GM19452 (cell line): Measurements from ENCODE around the gene ZBTB16.

ENCODE experiments used
- ATAC-seq: cut with Tn5 transposase; IDR thresholded peaks from one replicate; pipeline ENCODE4 v1.9.1; 2021; ENCODE audit not compliant: unreplicated experiment

The ZBTB16 gene

GRCh38 chr11:114179234-114179941 lies 119.9 kb downstream of the ZBTB16 start:
- ATAC-seq, result no peak

DNA sequence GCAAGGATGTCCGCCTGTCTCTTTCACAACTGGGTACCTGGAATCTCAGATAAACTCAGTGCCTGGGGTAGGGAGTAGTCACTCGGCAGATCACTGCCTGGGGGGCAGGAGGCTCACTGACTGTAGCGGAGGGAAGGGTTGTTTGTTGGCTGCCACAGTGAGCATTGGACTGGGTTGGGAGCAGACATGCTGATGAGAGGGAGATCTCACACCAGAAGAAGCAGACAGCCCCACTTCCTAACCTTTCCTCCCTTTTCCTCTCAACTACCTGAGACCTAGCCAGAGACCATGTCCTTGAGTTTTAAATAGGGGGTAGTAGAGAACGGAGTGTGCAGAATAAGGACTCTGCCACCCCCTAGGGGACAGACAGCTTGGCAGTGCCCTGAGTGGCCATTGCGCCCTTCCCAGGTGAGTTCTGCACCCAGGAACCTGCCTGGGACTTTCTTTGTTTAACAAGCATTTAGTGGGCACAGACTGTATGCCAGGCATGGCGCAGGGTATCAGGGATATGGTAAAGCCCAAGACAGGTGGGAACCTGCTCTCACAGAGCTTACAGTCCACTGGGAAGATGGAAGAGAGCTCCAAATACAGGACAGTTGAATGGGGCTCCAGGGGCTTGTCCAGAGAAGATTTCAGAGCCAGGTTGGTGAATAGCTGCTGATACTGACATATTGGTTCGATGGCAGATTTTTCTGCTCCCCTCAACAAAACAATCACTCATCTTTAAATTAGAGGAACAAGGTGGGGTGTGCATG lies 121.0 kb downstream of the ZBTB16 start:
- no peak for ATAC-seq

GRCh38 chr11:114181195-114181594 lies 121.7 kb downstream of the ZBTB16 start:
- no peak for ATAC-seq

GRCh38 chr11:114181752-114182151 lies 122.2 kb downstream of the ZBTB16 start:
- no peak for ATAC-seq

DNA sequence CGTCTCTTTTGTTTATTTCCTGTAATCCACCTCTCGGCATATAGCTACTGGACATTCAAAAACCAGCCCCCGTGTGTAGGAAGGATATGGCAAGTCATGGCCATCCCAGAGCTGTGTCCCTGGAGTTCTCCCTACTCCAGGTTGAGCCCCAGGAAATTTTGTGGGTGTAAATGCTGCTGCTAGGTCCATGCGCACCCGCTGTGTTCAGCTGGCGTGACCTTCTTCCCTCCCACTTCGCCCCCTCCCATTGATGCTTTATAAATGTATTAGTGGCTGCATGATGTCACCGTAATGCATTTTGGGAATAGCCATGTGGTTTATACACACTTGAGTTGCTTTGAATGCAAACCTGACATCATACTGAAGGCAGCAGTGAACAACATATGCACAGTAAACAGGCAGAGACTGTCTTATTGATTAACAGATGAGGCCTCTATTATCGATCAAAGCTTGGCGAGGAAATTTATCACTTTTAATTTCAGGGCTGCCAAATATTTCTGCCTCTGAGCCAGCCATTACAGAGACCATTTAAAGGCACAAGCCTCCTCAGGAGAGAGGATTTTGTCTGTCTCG lies 123.0 kb downstream of the ZBTB16 start:
- no peak for ATAC-seq

GRCh38 chr11:114183044-114183511 lies 123.6 kb downstream of the ZBTB16 start:
- no peak for ATAC-seq

- ATAC-seq, result no peak
Observed at GRCh38 chr11:114185436-114185835, 125.9 kb downstream of the ZBTB16 start.

GRCh38 chr11:114187173-114187572 lies 127.7 kb downstream of the ZBTB16 start:
- no peak for ATAC-seq

DNA sequence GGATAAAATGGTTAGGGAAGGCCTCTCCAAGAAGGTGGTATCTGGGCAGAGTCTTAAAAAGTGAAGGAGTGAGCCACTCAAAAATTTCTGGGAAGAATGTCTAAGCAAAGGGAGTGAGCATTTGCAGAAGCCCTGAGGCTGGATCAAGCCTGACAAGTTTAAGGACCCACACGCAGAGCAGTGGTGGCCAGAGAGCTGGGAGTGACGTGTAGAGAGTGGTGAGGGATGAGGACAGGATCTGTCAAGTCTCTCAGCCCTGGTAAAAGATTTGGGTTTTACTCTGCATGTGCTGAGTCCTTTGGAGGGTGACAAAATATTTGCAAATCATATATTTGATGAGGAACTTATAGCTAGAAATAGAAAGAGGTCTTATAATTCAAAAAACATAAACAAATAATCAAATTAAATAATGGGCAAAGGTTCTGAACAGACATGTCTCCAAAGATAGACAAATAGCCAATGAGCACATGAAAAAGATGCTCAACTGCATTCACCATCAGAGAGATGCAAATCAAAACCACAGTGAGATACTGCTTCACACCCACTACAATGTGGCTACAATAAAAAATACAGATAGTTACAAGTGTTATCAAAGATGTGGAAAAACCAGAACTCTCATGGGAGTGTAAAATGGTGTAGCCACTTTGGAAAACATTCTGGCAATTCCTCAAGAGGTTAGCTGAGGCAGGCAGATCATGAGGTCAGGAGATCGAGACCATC lies 129.5 kb downstream of the ZBTB16 start:
- no peak for ATAC-seq

- ATAC-seq, result no peak
Observed at GRCh38 chr11:114190630-114191029, 131.1 kb downstream of the ZBTB16 start.

DNA sequence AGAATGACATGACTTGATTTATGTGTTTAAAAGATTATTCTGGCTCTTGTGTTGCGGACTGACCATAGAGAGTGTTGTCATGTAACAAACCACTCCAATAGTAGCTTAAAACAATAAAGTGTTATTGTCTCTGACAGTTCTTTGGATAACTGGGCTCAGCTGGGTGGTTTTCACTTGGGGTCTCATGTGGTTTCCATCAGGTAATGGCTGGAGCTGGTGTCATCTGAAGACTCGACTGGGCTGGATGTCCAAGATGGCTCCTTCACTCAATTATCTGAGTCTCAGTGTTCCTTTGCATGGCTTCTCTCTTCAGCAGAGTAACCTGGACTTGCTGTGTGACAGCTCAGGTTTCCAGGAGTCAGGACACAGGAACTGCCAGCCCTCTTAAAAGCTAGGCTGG lies 132.4 kb downstream of the ZBTB16 start:
- ATAC-seq, result no peak

- ATAC-seq, result no peak
Observed at GRCh38 chr11:114192841-114193389, 133.4 kb downstream of the ZBTB16 start.

DNA sequence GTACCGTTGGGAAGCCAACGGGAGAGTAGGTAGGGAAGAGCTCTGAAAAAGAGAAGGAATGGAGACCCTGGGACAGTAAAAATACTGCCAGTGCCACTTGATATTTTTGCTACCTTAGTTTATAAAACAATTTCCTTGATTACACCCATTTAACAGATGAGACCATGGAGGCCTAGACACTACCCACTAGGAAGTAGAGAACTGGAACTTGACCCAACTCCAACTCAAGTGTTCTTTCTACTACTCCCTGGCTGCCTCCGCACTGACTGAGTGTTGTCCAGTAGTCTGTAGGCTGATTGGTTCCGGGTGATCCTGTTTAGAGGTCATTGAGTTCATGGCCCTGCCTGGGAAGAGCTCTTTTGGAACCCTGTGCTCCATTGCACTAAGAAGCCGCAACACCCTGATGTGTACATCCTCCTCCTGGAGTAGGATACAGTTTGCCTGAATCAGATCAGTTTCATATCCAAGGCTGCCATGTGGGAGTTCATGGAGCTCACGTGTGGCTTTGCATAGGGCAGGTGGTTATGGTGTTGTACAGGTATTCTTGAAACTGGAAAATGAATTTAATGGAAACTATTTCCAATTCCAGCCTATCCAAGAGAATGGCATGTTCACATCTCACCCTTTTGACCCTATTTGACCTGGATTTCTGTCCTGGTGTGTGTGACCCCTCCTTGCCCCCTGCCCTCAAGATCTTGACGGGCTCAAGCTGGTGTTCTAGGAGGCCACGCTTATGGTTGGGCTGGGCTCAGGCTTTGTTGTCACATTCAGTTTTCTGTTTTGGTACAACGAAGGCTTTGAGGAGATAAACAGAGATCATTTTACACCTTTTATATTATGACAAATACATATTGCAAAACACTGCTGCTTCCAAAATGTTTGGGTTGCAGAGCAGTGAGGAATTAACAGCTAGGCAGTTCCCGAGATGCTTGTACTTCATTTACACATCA lies 134.5 kb downstream of the ZBTB16 start:
- no peak for ATAC-seq

- no peak for ATAC-seq
Observed at GRCh38 chr11:114194702-114195101, 135.2 kb downstream of the ZBTB16 start.

DNA sequence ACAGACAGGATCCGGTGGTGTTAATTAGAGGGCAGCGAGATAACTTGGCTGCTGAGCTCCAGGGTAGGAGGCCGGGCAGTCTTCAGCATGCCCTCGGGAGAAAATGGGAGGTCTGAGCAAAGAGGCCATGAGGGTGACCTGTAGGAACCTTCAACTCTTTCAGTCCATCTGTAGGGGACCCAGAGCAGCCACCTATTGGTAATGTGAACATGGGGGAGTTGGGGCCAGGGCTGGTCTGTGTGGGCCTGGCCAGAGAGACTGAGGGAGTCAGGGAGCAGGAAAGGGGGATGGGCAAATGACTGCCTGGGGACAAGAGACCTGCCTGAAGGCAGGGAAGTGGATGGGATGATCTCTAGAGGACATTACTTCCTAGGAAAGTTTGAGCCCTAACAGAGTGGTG lies 135.6 kb downstream of the ZBTB16 start:
- no peak for ATAC-seq

- ATAC-seq, result no peak
Observed at GRCh38 chr11:114195981-114196731, 136.6 kb downstream of the ZBTB16 start.

DNA sequence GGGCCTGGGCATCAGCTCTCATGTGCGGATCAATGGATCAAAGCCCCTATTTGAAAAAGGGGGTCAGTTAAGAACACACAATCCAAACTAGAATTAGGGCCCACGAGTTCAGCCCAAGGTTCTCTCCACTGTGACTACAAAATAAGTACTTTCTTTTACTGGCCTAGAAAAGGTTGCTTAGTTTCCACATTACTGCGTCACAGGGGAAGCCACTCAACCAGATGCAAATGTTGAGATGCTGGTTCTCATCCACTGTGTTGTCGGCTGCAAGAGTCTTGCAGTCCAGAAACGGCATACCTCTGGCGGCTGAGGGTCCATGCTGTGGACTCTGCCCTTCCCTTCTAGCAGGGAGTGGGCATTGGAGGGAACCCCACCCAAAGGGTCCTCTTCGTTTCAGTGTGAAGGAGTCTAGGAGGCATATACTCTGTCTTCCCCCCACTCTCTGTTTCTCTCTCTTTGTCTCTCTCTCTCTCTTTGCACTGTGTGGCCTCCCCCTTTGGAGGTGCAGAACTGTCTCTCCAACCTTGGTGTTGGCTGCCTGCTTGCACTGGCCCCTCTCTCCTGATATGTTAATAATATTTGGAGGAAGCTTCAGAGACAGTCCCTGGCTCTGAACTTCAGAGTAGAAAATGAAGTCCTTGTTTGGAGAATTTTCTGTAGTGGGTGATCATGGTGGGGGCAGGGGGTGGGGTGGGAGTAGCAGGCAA lies 137.6 kb downstream of the ZBTB16 start:
- ATAC-seq, result no peak

DNA sequence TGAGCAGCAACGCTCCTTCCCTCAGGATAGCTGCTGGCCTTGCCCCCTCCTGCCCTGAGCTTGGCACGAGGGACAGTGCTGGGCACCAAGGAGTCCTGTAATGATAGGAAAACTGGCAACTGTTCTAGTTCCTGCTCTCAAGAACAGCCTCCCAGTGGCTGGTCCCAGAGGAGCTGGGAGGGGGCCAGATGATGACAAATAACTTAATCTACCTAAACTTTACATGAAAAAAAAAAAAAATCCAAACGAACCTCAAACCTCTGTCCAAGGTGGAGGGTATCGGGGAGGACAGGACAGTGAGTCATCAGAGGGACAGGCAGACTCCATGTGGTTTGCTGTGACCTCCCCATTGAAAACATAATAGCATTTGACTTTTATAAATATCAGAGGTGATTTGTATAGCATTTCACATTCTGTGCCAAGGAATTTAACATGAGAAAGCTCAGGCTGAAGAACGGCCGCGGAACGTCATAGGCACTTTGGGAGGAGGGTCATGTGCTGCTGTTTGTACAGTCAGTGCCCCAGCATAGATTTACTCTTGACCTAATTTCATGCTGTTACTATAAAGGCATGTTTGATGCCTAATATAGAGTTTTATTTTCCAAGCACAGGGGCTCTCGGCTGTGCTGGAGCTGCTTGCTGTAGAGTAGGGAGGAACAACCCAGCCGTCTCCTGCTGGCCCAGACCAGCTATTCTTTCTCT lies 138.4 kb downstream of the ZBTB16 start:
- ATAC-seq, result no peak
